ENCODE data around the gene ATP5F1A. TPM values are rescaled to one million over a fixed set of nuclear protein-coding genes. Genes with fewer than 3 reads are reported as not detected.

The ATP5F1A gene
- total RNA-seq, 1 experiment from 2014 or later, result 625 TPM

DNA sequence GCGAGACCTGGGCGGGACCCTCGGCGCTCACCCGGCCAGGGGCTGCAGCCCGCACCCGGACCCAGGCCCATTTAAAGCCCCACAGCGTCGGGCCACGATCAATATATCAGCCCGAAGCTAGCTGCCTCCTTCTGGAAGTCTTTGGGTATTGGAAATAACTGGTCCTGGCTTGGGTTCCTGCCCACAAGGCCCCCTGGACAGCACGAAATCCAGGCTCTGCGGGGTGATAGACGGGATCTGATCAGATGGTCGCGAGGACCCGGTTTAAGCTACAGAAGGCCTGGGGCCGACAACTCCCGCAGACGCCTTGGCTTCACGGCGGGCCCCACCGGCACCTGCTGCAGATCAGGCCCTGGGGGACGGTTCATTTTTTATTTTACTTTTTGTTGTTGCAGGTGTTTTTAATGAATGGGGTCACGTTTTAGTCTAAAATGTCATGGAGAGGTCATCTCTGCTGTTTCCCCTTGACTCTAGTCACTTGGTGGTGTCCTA is 25.7 kb downstream of the ATP5F1A start:
- H3K27ac ChIP-seq (ENCODE audit: insufficient read length, low read depth, low read length), result no peak overlapping the region
- no peak overlapping the region for H2BK5ac ChIP-seq (ENCODE audit: insufficient read length, low read length)
- H3K9ac ChIP-seq (ENCODE audit: extremely low read depth, insufficient read length, low read length), result no peak overlapping the region
- H2AFZ ChIP-seq (ENCODE audit: low read length), result no peak overlapping the region
- H3K4ac ChIP-seq (ENCODE audit: low read depth, low read length), result no peak overlapping the region
- TF ChIP-seq CTCF (conservative IDR thresholded peaks at IDR 0.05), result peak; percentile 26; the same call in 1 of the 3 replicates
- no peak overlapping the region for H4K8ac ChIP-seq (replicated peaks; ENCODE audit: insufficient read length, low read depth, low read length)
- H3K14ac ChIP-seq (ENCODE audit: insufficient read depth, low read length), result no peak overlapping the region
- Mint-ChIP-seq H3K27ac (peak overlapping the region in 1 of 3 experiments; percentile 44; a peak in 1 of 7 replicates), H3K9me3 (peaks cover 0 to 1% of the 10 kb centered on the region in 2 experiments; a peak in 1 of 5 replicates), H3K36me3 (ENCODE audit: insufficient read depth in 1 of 3, low read depth in 3 of 3) (peaks cover 0 to 11% (median 6%) of the 10 kb centered on the region in 3 experiments; a peak in 3 of 7 replicates), H3K4me3 (peak overlapping the region; percentile 72 to 85), H3K4me1 (peaks cover 8% of the 10 kb centered on the region in 2 experiments; a peak in 3 of 4 replicates), H3K27me3 (ENCODE audit: low read depth) (peaks cover 30% of the 10 kb centered on the region)
- no CpG with 5 or more reads among the region's 25 CpGs for WGBS (ENCODE audit: extremely low coverage, insufficient read length, low lambda C conversion rate)
- no peaks in the 10 kb centered on the region for H4K20me1 ChIP-seq (ENCODE audit: control insufficient read depth, insufficient read depth, insufficient read length)
- H3K27me3 ChIP-seq (ENCODE audit: insufficient read depth, low read length), result peaks cover 5% of the 10 kb centered on the region
- no peak overlapping the region for H2BK12ac ChIP-seq (ENCODE audit: insufficient read length, low read depth, low read length)
- H4K91ac ChIP-seq (ENCODE audit: insufficient read length, low read depth, low read length), result no peak overlapping the region
- H2BK15ac ChIP-seq (ENCODE audit: low read depth, low read length), result no peak overlapping the region
- peaks cover 10% of the 10 kb centered on the region for H3K23me2 ChIP-seq (ENCODE audit: insufficient read length, low read depth, low read length, poor library complexity, severe bottlenecking)
- H3K23ac ChIP-seq (ENCODE audit: insufficient read length, low read depth, low read length), result no peak overlapping the region
- peak overlapping the region; percentile 78 for H3K4me2 ChIP-seq (ENCODE audit: insufficient read depth, insufficient read length, low read length)
- no peaks in the 10 kb centered on the region for H3K79me2 ChIP-seq (ENCODE audit: insufficient read depth, low read length)
- no peak overlapping the region for H3K18ac ChIP-seq (ENCODE audit: insufficient read length, low read depth, low read length)
- H2AK5ac ChIP-seq (ENCODE audit: insufficient read length, low read length), result no peak overlapping the region
- H3K9me3 ChIP-seq (ENCODE audit: control insufficient read depth, low read depth, low read length), result no peaks in the 10 kb centered on the region
- no peak overlapping the region for H3T11ph ChIP-seq (ENCODE audit: low read length)
- H2BK20ac ChIP-seq (ENCODE audit: low read depth, low read length, poor library complexity, severe bottlenecking), result no peak overlapping the region
- no peak overlapping the region for H3K56ac ChIP-seq (ENCODE audit: insufficient read length, low read depth, low read length)
- no peaks in the 10 kb centered on the region for H3K79me1 ChIP-seq (ENCODE audit: insufficient read depth, low read depth, low read length, poor library complexity, severe bottlenecking)
- no peak overlapping the region for H4K5ac ChIP-seq (ENCODE audit: insufficient read length, low read depth, low read length)
- H2BK120ac ChIP-seq (ENCODE audit: low read depth, low read length, poor library complexity, severe bottlenecking), result no peak overlapping the region
- DNase-seq, result no peak
- no peaks in the 10 kb centered on the region for H3K4me1 ChIP-seq (ENCODE audit: insufficient read depth, low read length)
